ENCODE measurements around the gene ZNF800.

DNA sequence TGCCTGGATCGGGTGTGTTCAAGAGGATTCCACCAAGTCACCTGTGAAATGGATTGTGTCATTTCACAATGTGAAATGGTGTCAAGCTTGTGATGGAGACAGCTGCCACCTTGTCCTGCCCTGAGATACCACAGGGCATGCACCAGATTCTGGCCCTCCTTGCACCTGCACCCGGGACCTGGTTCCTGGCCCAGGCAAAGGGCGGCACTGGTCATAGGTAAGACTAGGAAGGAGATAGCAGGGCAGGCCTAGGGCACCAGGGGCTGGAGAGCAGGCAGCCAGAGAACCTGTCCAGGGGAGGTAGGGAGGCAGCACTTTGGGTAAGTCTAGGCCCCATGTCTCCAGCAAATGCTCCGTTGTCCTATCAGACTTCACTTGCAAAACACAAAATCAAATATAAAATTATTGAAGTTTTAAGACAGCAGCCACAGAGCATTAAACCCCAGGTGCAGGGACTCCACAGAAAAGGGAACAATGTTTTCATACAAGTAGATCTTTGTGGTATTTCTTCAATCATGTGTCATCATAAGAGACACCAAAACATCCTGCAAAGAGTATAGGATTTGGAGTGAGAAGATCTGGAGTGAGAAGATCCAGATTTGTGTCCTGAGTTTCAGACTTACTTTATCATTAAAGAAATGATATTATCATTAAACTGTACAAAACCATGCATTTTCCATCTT lies 22.7 kb upstream of the ZNF800 start:
- no peak for TF ChIP-seq POLR2AphosphoS5 (IDR thresholded peaks at IDR 0.05; ENCODE audit: low read depth, low read length)
- no peak for TF ChIP-seq POLR2A (IDR thresholded peaks at IDR 0.05; ENCODE audit: low read depth, low read length)
- TF ChIP-seq TAF1 (IDR thresholded peaks at IDR 0.05; ENCODE audit: borderline replicate concordance, low read depth, low read length) = no peak
